Adrenal gland (tissue), 5 donors: ENCODE results near the gene SYNJ2BP.
"Not testable (repeated sequence)": the region's sequence is repeated elsewhere in the genome, so short reads cannot be mapped to it uniquely, and the experiment has no call there.

Experiments
- CTCF ChIP-seq, 6 experiments: fragments of 450-650 bp in 4 of 6; fragments of 200-600 bp in 2 of 6; sonication (generic) in 1 of 6; IDR thresholded peaks; 1 replicate in 5 of 6; 2 replicates in 1 of 6; pipeline versions ENCODE4 v1.5.1 to v1.8.0; 2016 to 2021; ENCODE audit warnings: antibody characterized with exemption in 6 of 6, mild to moderate bottlenecking in 2 of 6, moderate library complexity in 1 of 6
- POLR2A ChIP-seq, 2 donors: fragments of 450-650 bp; IDR thresholded peaks; one replicate each; pipeline ENCODE4 v1.6.1; 2017; ENCODE audit warnings: antibody characterized with exemption in 2 of 2, mild to moderate bottlenecking in 2 of 2, moderate library complexity in 1 of 2
- donor health status: DM: no; HTN: no; CAD: no.

GRCh38 chr14:70419270-70419931 is 2.5 kb upstream of the SYNJ2BP start:
- not testable (repeated sequence) for TF ChIP-seq POLR2A, CTCF (IDR thresholded peaks at IDR 0.05)
